Keratinocyte (primary cell): ENCODE data around the gene NAT10. TPM values are rescaled to one million over a fixed set of nuclear protein-coding genes. Genes with fewer than 3 reads are reported as not detected.

Experiments used
- DNase-seq: peaks from one replicate; pipeline ENCODE4 v3.0.0-alpha.2; 2011; ENCODE audit warnings: low read depth, missing footprints, low spot score
- FAIRE-seq: peaks from 2 replicates; lab custom pipeline; 2011; peaks lifted over from hg19 to GRCh38; lab: Jason Lieb, UNC
- H2AFZ ChIP-seq: 2 replicates; pipeline ENCODE4 v1.6.0; 2012; ENCODE audit warnings: low read length, control low read depth, inconsistent platforms; ENCODE audit not compliant: control insufficient read depth
- H3K27ac ChIP-seq: 2 replicates; pipeline ENCODE4 v1.5.1; 2011; ENCODE audit warnings: low read length; ENCODE audit not compliant: control insufficient read depth, insufficient read depth
- H3K27me3 ChIP-seq: 3 replicates; pipeline ENCODE4 v1.6.0; 2011; ENCODE audit warnings: low read length; ENCODE audit not compliant: control insufficient read depth, insufficient read depth; ENCODE audit errors: extremely low read depth
- H3K36me3 ChIP-seq, 2 experiments: 2 replicates in 1 of 2; 3 replicates in 1 of 2; pipeline ENCODE4 v1.5.1; 2011; ENCODE audit warnings: low read length in 2 of 2, mild to moderate bottlenecking in 1 of 2; ENCODE audit not compliant: control insufficient read depth in 2 of 2, insufficient read depth in 2 of 2; ENCODE audit errors: extremely low read depth in 1 of 2
- H3K4me1 ChIP-seq: 3 replicates; pipeline ENCODE4 v1.5.1; 2011; ENCODE audit warnings: low read length; ENCODE audit not compliant: control insufficient read depth, insufficient read depth; ENCODE audit errors: extremely low read depth
- H3K4me2 ChIP-seq: 3 replicates; pipeline ENCODE4 v1.6.0; 2011; ENCODE audit warnings: low read depth, low read length; ENCODE audit not compliant: control insufficient read depth, insufficient read depth; ENCODE audit errors: extremely low read depth
- H3K4me3 ChIP-seq, 3 experiments: fragments of 200-600 bp in 1 of 3; sonication (generic) in 1 of 3; 2 replicates in 2 of 3; 3 replicates in 1 of 3; pipeline ENCODE4 v1.5.1; 2011 to 2016; ENCODE audit warnings: low read length in 3 of 3, mild to moderate bottlenecking in 3 of 3, control low read depth in 2 of 3, inconsistent platforms in 1 of 3, low read depth in 1 of 3, mixed read lengths in 1 of 3, mixed run types in 1 of 3, moderate library complexity in 1 of 3; ENCODE audit not compliant: control insufficient read depth in 2 of 3, insufficient read depth in 2 of 3; ENCODE audit errors: extremely low read depth in 1 of 3
- H3K79me2 ChIP-seq: 2 replicates; pipeline ENCODE4 v1.6.0; 2012; ENCODE audit warnings: low read length; ENCODE audit not compliant: control insufficient read depth, insufficient read depth
- H3K9ac ChIP-seq: 3 replicates; pipeline ENCODE4 v1.6.0; 2011; ENCODE audit warnings: low read length; ENCODE audit not compliant: control insufficient read depth, insufficient read depth; ENCODE audit errors: extremely low read depth
- H3K9me1 ChIP-seq: 3 replicates; pipeline ENCODE4 v1.6.0; 2011; ENCODE audit warnings: low read length; ENCODE audit not compliant: control insufficient read depth, insufficient read depth; ENCODE audit errors: extremely low read depth
- H3K9me3 ChIP-seq: 2 replicates; pipeline ENCODE4 v1.5.1; 2012; ENCODE audit warnings: low read depth, low read length; ENCODE audit not compliant: control insufficient read depth
- H4K20me1 ChIP-seq: 3 replicates; pipeline ENCODE4 v1.6.0; 2011; ENCODE audit warnings: low read length; ENCODE audit not compliant: control insufficient read depth, insufficient read depth; ENCODE audit errors: extremely low read depth
- EZH2 ChIP-seq: IDR thresholded peaks from one replicate; pipeline ENCODE4 v1.6.1; 2012; ENCODE audit warnings: inconsistent platforms, mild to moderate bottlenecking, low read length, moderate library complexity
- dilution Hi-C: fragments of 300-500 bp; cut with MboI; formaldehyde crosslinking; loops from one replicate; pipeline ENCODE4 v1.7.0; 2020; ENCODE audit warnings: low sequenced_read_pairs; ENCODE audit not compliant: extremely low pct_ligation_motif_present
- polyA plus RNA-seq, 5 experiments: library from polyadenylated mRNA; depleted of rRNA in 3 of 5; stranded (reverse) in 3 of 5; stranded (forward) in 1 of 5; unstranded in 1 of 5; fragments of >200 nt; gene quantifications; 1 replicate in 1 of 5; 2 replicates in 3 of 5; 3 replicates in 1 of 5; pipeline versions ENCODE4 v1.2.1 to v1.2.3, GENCODE V29; 2011 to 2012; ENCODE audit warnings: missing spikeins in 2 of 5, low read depth in 1 of 5, low replicate concordance in 1 of 5
- TF ChIP-seq, protein P1 (sequence below), 3 experiments: IDR thresholded peaks in 1 of 3; conservative IDR thresholded peaks in 1 of 3; optimal IDR thresholded peaks in 1 of 3; 2 replicates in 2 of 3; 3 replicates in 1 of 3; pipeline versions ENCODE3 to v1.5.1; 2011; ENCODE audit warnings: low read length in 3 of 3, mild to moderate bottlenecking in 3 of 3, moderate library complexity in 2 of 3, control low read depth in 1 of 3, inconsistent platforms in 1 of 3; ENCODE audit not compliant: insufficient read depth in 2 of 3; ENCODE audit errors: extremely low read depth in 1 of 3

NAT10 gene
- polyA plus RNA-seq, 1 donor (not counting 4 experiments of a cell fraction or from before 2014, with no cell fraction given): 44.0 TPM

DNA sequence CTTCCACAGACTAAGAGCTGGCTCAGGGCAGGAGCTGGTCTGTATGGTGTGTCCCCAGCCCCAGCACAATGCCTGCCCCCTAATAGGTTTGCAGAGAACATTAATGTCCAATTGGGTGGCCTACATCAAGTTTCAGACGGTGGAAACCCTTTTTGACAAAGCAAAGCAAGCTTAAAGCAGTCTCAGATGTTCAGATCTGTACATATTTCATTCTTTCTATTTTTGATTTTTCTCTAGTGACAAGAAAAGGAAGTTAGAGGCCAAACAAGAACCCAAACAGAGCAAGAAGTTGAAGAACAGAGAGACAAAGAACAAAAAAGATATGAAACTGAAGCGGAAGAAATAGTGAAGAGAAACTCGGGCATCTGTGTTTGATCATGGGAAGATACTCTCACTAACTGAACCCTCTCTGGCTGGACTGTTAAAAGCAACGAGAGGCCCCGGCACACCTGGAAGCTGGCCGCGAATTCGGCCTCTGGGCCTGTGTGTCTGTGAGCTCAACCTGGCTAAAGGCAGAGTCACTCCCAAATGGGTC is 40.5 kb downstream of the NAT10 start:
- DNase-seq (no peak), FAIRE-seq (no peak)
- Histone ChIP-seq H3K4me2 (no peak overlapping the region), H3K27ac (no peak overlapping the region), H3K4me1 (no peaks in the 10 kb centered on the region), H4K20me1 (no peaks in the 10 kb centered on the region), H3K79me2 (no peaks in the 10 kb centered on the region), H2AFZ (no peak overlapping the region), H3K9me3 (no peaks in the 10 kb centered on the region), H3K27me3 (no peaks in the 10 kb centered on the region), H3K9me1 (no peaks in the 10 kb centered on the region), H3K9ac (no peak overlapping the region), H3K4me3 (no peak overlapping the region), H3K36me3 (peaks cover 53 to 69% of the 10 kb centered on the region in 2 experiments)
- dilution Hi-C loops: no loop called here
- no peak for TF ChIP-seq EZH2
- TF ChIP-seq, protein P1, sequence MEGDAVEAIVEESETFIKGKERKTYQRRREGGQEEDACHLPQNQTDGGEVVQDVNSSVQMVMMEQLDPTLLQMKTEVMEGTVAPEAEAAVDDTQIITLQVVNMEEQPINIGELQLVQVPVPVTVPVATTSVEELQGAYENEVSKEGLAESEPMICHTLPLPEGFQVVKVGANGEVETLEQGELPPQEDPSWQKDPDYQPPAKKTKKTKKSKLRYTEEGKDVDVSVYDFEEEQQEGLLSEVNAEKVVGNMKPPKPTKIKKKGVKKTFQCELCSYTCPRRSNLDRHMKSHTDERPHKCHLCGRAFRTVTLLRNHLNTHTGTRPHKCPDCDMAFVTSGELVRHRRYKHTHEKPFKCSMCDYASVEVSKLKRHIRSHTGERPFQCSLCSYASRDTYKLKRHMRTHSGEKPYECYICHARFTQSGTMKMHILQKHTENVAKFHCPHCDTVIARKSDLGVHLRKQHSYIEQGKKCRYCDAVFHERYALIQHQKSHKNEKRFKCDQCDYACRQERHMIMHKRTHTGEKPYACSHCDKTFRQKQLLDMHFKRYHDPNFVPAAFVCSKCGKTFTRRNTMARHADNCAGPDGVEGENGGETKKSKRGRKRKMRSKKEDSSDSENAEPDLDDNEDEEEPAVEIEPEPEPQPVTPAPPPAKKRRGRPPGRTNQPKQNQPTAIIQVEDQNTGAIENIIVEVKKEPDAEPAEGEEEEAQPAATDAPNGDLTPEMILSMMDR (optimal IDR thresholded peaks at IDR 0.05 in 1 of 3, IDR thresholded peaks at IDR 0.05 in 1 of 3, conservative IDR thresholded peaks at IDR 0.05 in 1 of 3; ENCODE audit: extremely low read depth in 1 of 3, insufficient read depth in 2 of 3, low read length in 3 of 3): no peak

DNA sequence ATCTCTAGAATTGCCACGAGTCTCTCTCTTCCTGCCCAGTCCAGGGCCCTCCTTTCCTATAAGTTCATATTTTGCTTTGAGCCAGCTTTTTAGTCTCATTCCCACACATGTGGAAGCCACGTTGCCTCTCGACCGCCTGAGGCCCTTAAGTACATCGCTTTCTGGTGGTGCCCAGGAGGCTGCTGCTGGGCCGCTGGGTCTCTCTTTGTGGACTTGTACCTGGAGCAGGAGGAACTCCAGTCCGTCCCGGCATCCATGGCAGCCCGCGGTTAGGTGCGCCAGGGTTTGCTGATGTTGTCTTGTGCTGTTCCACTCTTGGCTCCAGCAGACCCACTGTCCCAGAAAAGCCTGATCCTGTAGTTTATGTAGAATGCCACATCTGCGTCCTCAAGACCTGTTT is 41.0 kb downstream of the NAT10 start:
- no peak overlapping the region for H3K4me3 ChIP-seq
- no peak for FAIRE-seq
- H3K36me3 ChIP-seq: peaks cover 48 to 66% of the 10 kb centered on the region in 2 experiments
- no peaks in the 10 kb centered on the region for H3K27me3 ChIP-seq
- no peaks in the 10 kb centered on the region for H3K79me2 ChIP-seq
- no peak overlapping the region for H3K4me2 ChIP-seq
- no peaks in the 10 kb centered on the region for H4K20me1 ChIP-seq
- H3K4me1 ChIP-seq: no peaks in the 10 kb centered on the region
- dilution Hi-C loops: no loop called here
- TF ChIP-seq EZH2: no peak
- TF ChIP-seq, protein P1 (optimal IDR thresholded peaks at IDR 0.05 in 1 of 3, IDR thresholded peaks at IDR 0.05 in 1 of 3, conservative IDR thresholded peaks at IDR 0.05 in 1 of 3; ENCODE audit: extremely low read depth in 1 of 3, insufficient read depth in 2 of 3, low read length in 3 of 3): no peak
- no peak overlapping the region for H2AFZ ChIP-seq
- no peaks in the 10 kb centered on the region for H3K9me1 ChIP-seq
- DNase-seq: no peak
- no peaks in the 10 kb centered on the region for H3K9me3 ChIP-seq
- no peak overlapping the region for H3K27ac ChIP-seq
- H3K9ac ChIP-seq: no peak overlapping the region
